SK-N-SH (cell line): ENCODE data around the gene MAP4K4. TPM values are rescaled to one million over a fixed set of nuclear protein-coding genes. Genes with fewer than 3 reads are reported as not detected.

Experiments
- CTCF ChIA-PET: fragments of 300-600, 350-600 bp; formaldehyde crosslinking; extraction: SDS; loops from one replicate; lab custom pipeline; 2021; lab: Yijun Ruan, JAX
- POLR2A ChIA-PET: fragments of 350-600 bp; sonication (Branson Sonifier 250); formaldehyde crosslinking; extraction: SDS; loops from one replicate; lab custom pipeline; 2020; ENCODE audit warnings: antibody characterized with exemption, inconsistent platforms; lab: Yijun Ruan, JAX
- DNase-seq: peaks from one replicate; pipeline ENCODE4 v3.0.0; 2012
- H2AFZ ChIP-seq: fragments of 200-600 bp; sonication (generic); 2 replicates; pipeline ENCODE4 v1.8.1; 2016; ENCODE audit warnings: antibody characterized with exemption, mild to moderate bottlenecking, low read depth
- H3F3A ChIP-seq: fragments of 200-600 bp; sonication (generic); replicated peaks from 2 replicates; pipeline ENCODE3; 2016; ENCODE audit warnings: antibody characterized with exemption, mild to moderate bottlenecking; ENCODE audit not compliant: insufficient read depth
- H3K27ac ChIP-seq, 2 experiments: fragments of 200-500 bp in 1 of 2; fragments of 200-600 bp in 1 of 2; sonication (Bioruptor generic) in 1 of 2; sonication (generic), shearing (Covaris generic) in 1 of 2; 2 replicates each; pipeline versions ENCODE4 v1.5.1 to v1.6.1; 2014 to 2016; ENCODE audit warnings: low read depth in 2 of 2, inconsistent platforms in 1 of 2, low read length in 1 of 2, mild to moderate bottlenecking in 1 of 2, mixed read lengths in 1 of 2
- H3K27me3 ChIP-seq: fragments of 200-600 bp; sonication (generic), shearing (Covaris generic); 2 replicates; pipeline ENCODE4 v1.6.1; 2016; ENCODE audit warnings: mixed run types; ENCODE audit not compliant: insufficient read depth
- H3K36me3 ChIP-seq, 2 experiments: fragments of 200-500 bp in 1 of 2; fragments of 200-600 bp in 1 of 2; sonication (Bioruptor generic) in 1 of 2; sonication (generic) in 1 of 2; replicated peaks in 1 of 2; 2 replicates each; pipeline versions ENCODE3 to v1.5.1; 2014 to 2016; ENCODE audit warnings: low read length in 1 of 2, mild to moderate bottlenecking in 1 of 2; ENCODE audit not compliant: insufficient read depth in 2 of 2, control insufficient read depth in 1 of 2
- H3K4me1 ChIP-seq, 2 experiments: fragments of 200-500 bp in 1 of 2; fragments of 200-600 bp in 1 of 2; sonication (Bioruptor generic) in 1 of 2; sonication (generic), shearing (Covaris generic) in 1 of 2; 2 replicates each; pipeline versions ENCODE4 v1.5.1 to v1.6.1; 2014 to 2016; ENCODE audit warnings: low read depth in 1 of 2, low read length in 1 of 2, mixed run types in 1 of 2; ENCODE audit not compliant: insufficient read depth in 2 of 2, control insufficient read depth in 1 of 2
- H3K4me2 ChIP-seq: fragments of 200-600 bp; sonication (generic), shearing (Covaris generic); 2 replicates; pipeline ENCODE4 v1.6.1; 2017; ENCODE audit warnings: mixed run types
- H3K4me3 ChIP-seq, 2 experiments: fragments of 200-500 bp in 1 of 2; fragments of 200-600 bp in 1 of 2; sonication (Bioruptor generic) in 1 of 2; sonication (generic), shearing (Covaris generic) in 1 of 2; 2 replicates each; pipeline versions ENCODE4 v1.5.1 to v1.8.1; 2014 to 2016; ENCODE audit warnings: low read depth in 2 of 2, inconsistent platforms in 1 of 2, low read length in 1 of 2, mild to moderate bottlenecking in 1 of 2, mixed read lengths in 1 of 2, moderate library complexity in 1 of 2
- H3K79me2 ChIP-seq: fragments of 200-600 bp; sonication (generic); 2 replicates; pipeline ENCODE4 v1.8.1; 2017; ENCODE audit warnings: mild to moderate bottlenecking; ENCODE audit not compliant: insufficient read depth
- H3K9ac ChIP-seq: fragments of 200-600 bp; sonication (generic); 2 replicates; pipeline ENCODE4 v1.6.1; 2017; ENCODE audit warnings: mixed run types
- H3K9me2 ChIP-seq: fragments of 200-600 bp; sonication (generic); 2 replicates; pipeline ENCODE4 v1.6.1; 2017; ENCODE audit warnings: mixed run types
- H3K9me3 ChIP-seq: fragments of 200-600 bp; sonication (generic); 2 replicates; pipeline ENCODE4 v1.6.1; 2017; ENCODE audit warnings: mixed run types, mild to moderate bottlenecking, moderate library complexity
- H4K20me1 ChIP-seq: fragments of 200-600 bp; sonication (generic); 2 replicates; pipeline ENCODE4 v1.6.1; 2017; ENCODE audit warnings: mild to moderate bottlenecking, mixed run types; ENCODE audit not compliant: insufficient read depth
- CHD2 ChIP-seq: fragments of 150-350 bp; IDR thresholded peaks from 2 replicates; pipeline ENCODE4 v1.6.1; 2018; ENCODE audit warnings: low read length; ENCODE audit not compliant: partially characterized antibody
- CTCF ChIP-seq: fragments of 200-600 bp; sonication (generic); IDR thresholded peaks from 2 replicates; pipeline ENCODE4 v1.6.1; 2017; ENCODE audit warnings: antibody characterized with exemption, mild to moderate bottlenecking, moderate library complexity
- ELF1 ChIP-seq: IDR thresholded peaks from 2 replicates; pipeline ENCODE4 v1.4.0; 2012
- EZH2phosphoT487 ChIP-seq: fragments of 200-600 bp; sonication (generic); IDR thresholded peaks from 2 replicates; pipeline ENCODE4 v1.6.1; 2017; ENCODE audit warnings: low read depth, mixed run types, mild to moderate bottlenecking, antibody characterized with exemption, moderate library complexity, borderline replicate concordance
- FOSL2 ChIP-seq: IDR thresholded peaks from 2 replicates; pipeline ENCODE4 v1.4.0; 2012; ENCODE audit warnings: low read depth, mild to moderate bottlenecking, moderate library complexity, borderline replicate concordance
- FOXJ3 ChIP-seq: sonication (generic); formaldehyde crosslinking; IDR thresholded peaks from 2 replicates; pipeline ENCODE4 v1.5.1; 2020; ENCODE audit warnings: mild to moderate bottlenecking, missing genetic modification reagents
- JUND ChIP-seq: IDR thresholded peaks from 2 replicates; pipeline ENCODE4 v1.4.0; 2012
- MAX ChIP-seq: IDR thresholded peaks from 2 replicates; pipeline ENCODE4 v1.4.0; 2012; ENCODE audit warnings: low read depth
- MXI1 ChIP-seq: IDR thresholded peaks from 2 replicates; pipeline ENCODE4 v1.6.1; 2012; ENCODE audit warnings: mild to moderate bottlenecking, low read depth, low read length, improper control_type of control experiment
- NRF1 ChIP-seq: IDR thresholded peaks from 2 replicates; pipeline ENCODE4 v1.6.1; 2012; ENCODE audit warnings: low read depth, mild to moderate bottlenecking, low read length
- PBX3 ChIP-seq: IDR thresholded peaks from 2 replicates; pipeline ENCODE4; 2012
- RAD21 ChIP-seq: IDR thresholded peaks from 2 replicates; pipeline ENCODE4 v1.6.1; 2012; ENCODE audit warnings: mild to moderate bottlenecking, low read length
- RCOR1 ChIP-seq: fragments of 150-350 bp; IDR thresholded peaks from 2 replicates; pipeline ENCODE4 v1.6.1; 2017; ENCODE audit warnings: antibody characterized with exemption, low read length
- REST ChIP-seq: IDR thresholded peaks from 2 replicates; pipeline ENCODE4 v1.6.1; 2012; ENCODE audit warnings: mild to moderate bottlenecking, low read depth, low read length, moderate library complexity
- SMC3 ChIP-seq: IDR thresholded peaks from 2 replicates; pipeline ENCODE4 v1.6.1; 2012; ENCODE audit warnings: low read depth, low read length, improper control_type of control experiment
- TEAD4 ChIP-seq: IDR thresholded peaks from 2 replicates; pipeline ENCODE4 v1.4.0; 2012; ENCODE audit warnings: mild to moderate bottlenecking, borderline replicate concordance; ENCODE audit not compliant: insufficient read depth
- USF1 ChIP-seq: IDR thresholded peaks from 2 replicates; pipeline ENCODE4 v1.4.0; 2012; ENCODE audit warnings: low read depth, borderline replicate concordance
- USF2 ChIP-seq: fragments of 150-350 bp; IDR thresholded peaks from 2 replicates; pipeline ENCODE4 v1.6.1; 2017; ENCODE audit warnings: antibody characterized with exemption, low read length, low read depth, borderline replicate concordance
- YY1 ChIP-seq: IDR thresholded peaks from 2 replicates; pipeline ENCODE4 v1.4.0; 2012; ENCODE audit warnings: low read depth, mild to moderate bottlenecking
- WGBS: methylation state at CpG from one replicate; pipeline ENCODE4 v1.1.6; 2017; ENCODE audit warnings: low lambda C conversion rate; 5-methylcytosine and 5-hydroxymethylcytosine counted together
- polyA plus RNA-seq, 3 experiments: library from polyadenylated mRNA; depleted of rRNA; stranded (reverse); fragments of >200 nt; gene quantifications; 2 replicates each; pipeline ENCODE4 v1.2.3, GENCODE V29; 2012

Gene MAP4K4
- polyA plus RNA-seq, 1 of the 3 experiments (the other 2 are of a cell fraction), result 72.9 TPM

GRCh38 chr2:101763496-101764333 lies 66.2 kb downstream of the MAP4K4 start:
- peak overlapping the region in 1 of 2 experiments; percentile 21; a peak in 1 of 4 replicates for H3K27ac ChIP-seq
- H3K9me2 ChIP-seq, result no peaks in the 10 kb centered on the region
- H2AFZ ChIP-seq, result no peak overlapping the region
- ChIA-PET CTCF (interaction anchor here (1.0 to 2.0 kb wide), 3 partner anchors 8 to 67 kb away, joined by 3 to 8 read pairs (median 3); no protein-coding TSS in a partner anchor), POLR2A (interaction anchor here (0.6 to 1.0 kb wide), 2 partner anchors 10 to 13 kb away, joined by 3 to 4 read pairs; no protein-coding TSS in a partner anchor)
- no peak for DNase-seq
- H4K20me1 ChIP-seq, result peaks cover 67% of the 10 kb centered on the region
- H3F3A ChIP-seq, result peaks cover 27% of the 10 kb centered on the region
- no peaks in the 10 kb centered on the region for H3K36me3 ChIP-seq
- peaks cover 93% of the 10 kb centered on the region for H3K79me2 ChIP-seq
- H3K4me2 ChIP-seq, result no peak overlapping the region
- WGBS, result 89% methylated on average over 5 of the region's 5 CpGs
- H3K27me3 ChIP-seq, result no peaks in the 10 kb centered on the region
- TF ChIP-seq SMC3 (no peak), CHD2 (no peak), CTCF (no peak), NRF1 (no peak), REST (no peak), TEAD4 (no peak), USF2 (no peak), USF1 (no peak), EZH2phosphoT487 (no peak), MXI1 (no peak), RCOR1 (no peak), FOSL2 (no peak), MAX (no peak), ELF1 (no peak), JUND (no peak), PBX3 (no peak), FOXJ3 (CRISPR knock-in tag) (no peak), RAD21 (no peak), YY1 (no peak)
- TF ChIP-seq, all 33 proteins: peak for 0
- Histone ChIP-seq H3K4me3 (no peak overlapping the region), H3K9ac (no peak overlapping the region), H3K9me3 (no peaks in the 10 kb centered on the region), H3K4me1 (peaks cover 30 to 55% of the 10 kb centered on the region in 2 experiments)
